ENCODE data around the gene SDCCAG8.
"Not testable (repeated sequence)": the region's sequence is repeated elsewhere in the genome, so short reads cannot be mapped to it uniquely, and the experiment has no call there.

SDCCAG8 gene

GRCh38 chr1:243255791-243256512 is at the start of gene SDCCAG8:
Gene SDCCAG8 (plus strand): TSS chr1:243256041. CDS start chr1:243256174, 133 bp downstream.
- peak within 1 kb of the TSS; percentile 100 for H3K4me3 Mint-ChIP-seq
- H3K4me1 Mint-ChIP-seq (ENCODE audit: low read depth): peaks cover 30% of the 10 kb centered on the region
- H3K9me3 Mint-ChIP-seq: no peaks in the 10 kb centered on the region
- peaks cover 3% of the 10 kb centered on the region for H3K36me3 Mint-ChIP-seq (ENCODE audit: low read depth)
- H3K27me3 Mint-ChIP-seq (ENCODE audit: low read depth): no peaks in the 10 kb centered on the region
- peak within 1 kb of the TSS; percentile 100 for H3K27ac Mint-ChIP-seq

GRCh38 chr1:243211984-243212383 is 43.9 kb upstream of the SDCCAG8 start:
- H3K4me3 Mint-ChIP-seq; H3K9me3 Mint-ChIP-seq; H3K27ac Mint-ChIP-seq; H3K27me3 Mint-ChIP-seq (ENCODE audit: low read depth); H3K4me1 Mint-ChIP-seq (ENCODE audit: low read depth): not testable (repeated sequence)
- peaks cover 13% of the 10 kb centered on the region for H3K36me3 Mint-ChIP-seq (ENCODE audit: low read depth)

- H3K4me3 Mint-ChIP-seq: no peak overlapping the region
- H3K36me3 Mint-ChIP-seq (ENCODE audit: low read depth): peaks cover 14% of the 10 kb centered on the region
- H3K9me3 Mint-ChIP-seq: no peaks in the 10 kb centered on the region
- H3K27me3 Mint-ChIP-seq (ENCODE audit: low read depth): no peaks in the 10 kb centered on the region
- no peaks in the 10 kb centered on the region for H3K4me1 Mint-ChIP-seq (ENCODE audit: low read depth)
- H3K27ac Mint-ChIP-seq: no peak overlapping the region
Observed at GRCh38 chr1:243213045-243213787, 42.6 kb upstream of the SDCCAG8 start.

GRCh38 chr1:243215276-243215875 is 40.5 kb upstream of the SDCCAG8 start:
- not testable (repeated sequence) for H3K4me3 Mint-ChIP-seq; H3K4me1 Mint-ChIP-seq (ENCODE audit: low read depth); H3K9me3 Mint-ChIP-seq; H3K27ac Mint-ChIP-seq; H3K27me3 Mint-ChIP-seq (ENCODE audit: low read depth)
- peaks cover 25% of the 10 kb centered on the region for H3K36me3 Mint-ChIP-seq (ENCODE audit: low read depth)

- H3K4me1 Mint-ChIP-seq (ENCODE audit: low read depth): no peaks in the 10 kb centered on the region
- H3K27me3 Mint-ChIP-seq (ENCODE audit: low read depth): no peaks in the 10 kb centered on the region
- H3K9me3 Mint-ChIP-seq: no peaks in the 10 kb centered on the region
- no peak overlapping the region for H3K4me3 Mint-ChIP-seq
- no peak overlapping the region for H3K27ac Mint-ChIP-seq
- H3K36me3 Mint-ChIP-seq (ENCODE audit: low read depth): peaks cover 35% of the 10 kb centered on the region
Observed at GRCh38 chr1:243216741-243217140, 39.1 kb upstream of the SDCCAG8 start.

- Mint-ChIP-seq H3K27ac (no peak overlapping the region), H3K36me3 (ENCODE audit: low read depth) (peaks cover 38% of the 10 kb centered on the region), H3K4me1 (ENCODE audit: low read depth) (no peaks in the 10 kb centered on the region), H3K4me3 (no peak overlapping the region), H3K27me3 (ENCODE audit: low read depth) (no peaks in the 10 kb centered on the region), H3K9me3 (no peaks in the 10 kb centered on the region)
Observed at GRCh38 chr1:243217349-243217748, 38.5 kb upstream of the SDCCAG8 start.

GRCh38 chr1:243218059-243218458 is 37.8 kb upstream of the SDCCAG8 start:
- H3K36me3 Mint-ChIP-seq (ENCODE audit: low read depth): peaks cover 43% of the 10 kb centered on the region

GRCh38 chr1:243227622-243228021 is 28.2 kb upstream of the SDCCAG8 start:
- H3K36me3 Mint-ChIP-seq (ENCODE audit: low read depth): peaks cover 45% of the 10 kb centered on the region
- H3K4me3 Mint-ChIP-seq: no peak overlapping the region
- H3K4me1 Mint-ChIP-seq (ENCODE audit: low read depth): peaks cover 4% of the 10 kb centered on the region
- no peak overlapping the region for H3K27ac Mint-ChIP-seq
- H3K27me3 Mint-ChIP-seq (ENCODE audit: low read depth): no peaks in the 10 kb centered on the region
- peaks cover 37% of the 10 kb centered on the region for H3K9me3 Mint-ChIP-seq

More at GRCh38 chr1:243218059-243218458, 37.8 kb upstream of the SDCCAG8 start:
- Mint-ChIP-seq H3K4me3 (no peak overlapping the region), H3K9me3 (no peaks in the 10 kb centered on the region), H3K27me3 (ENCODE audit: low read depth) (no peaks in the 10 kb centered on the region), H3K4me1 (ENCODE audit: low read depth) (no peaks in the 10 kb centered on the region), H3K27ac (no peak overlapping the region)

GRCh38 chr1:243229526-243229925 is 26.3 kb upstream of the SDCCAG8 start:
- H3K4me3 Mint-ChIP-seq: no peak overlapping the region
- peaks cover 4% of the 10 kb centered on the region for H3K4me1 Mint-ChIP-seq (ENCODE audit: low read depth)
- no peaks in the 10 kb centered on the region for H3K27me3 Mint-ChIP-seq (ENCODE audit: low read depth)
- H3K27ac Mint-ChIP-seq: no peak overlapping the region
- peaks cover 43% of the 10 kb centered on the region for H3K9me3 Mint-ChIP-seq
- H3K36me3 Mint-ChIP-seq (ENCODE audit: low read depth): peaks cover 41% of the 10 kb centered on the region

GRCh38 chr1:243230914-243231313 is 24.9 kb upstream of the SDCCAG8 start:
- H3K9me3 Mint-ChIP-seq: peaks cover 50% of the 10 kb centered on the region
- H3K27ac Mint-ChIP-seq: no peak overlapping the region
- H3K36me3 Mint-ChIP-seq (ENCODE audit: low read depth): peaks cover 45% of the 10 kb centered on the region
- no peak overlapping the region for H3K4me3 Mint-ChIP-seq
- H3K4me1 Mint-ChIP-seq (ENCODE audit: low read depth): peaks cover 6% of the 10 kb centered on the region
- H3K27me3 Mint-ChIP-seq (ENCODE audit: low read depth): no peaks in the 10 kb centered on the region

GRCh38 chr1:243233908-243234307 is 21.9 kb upstream of the SDCCAG8 start:
- Mint-ChIP-seq H3K9me3 (peaks cover 51% of the 10 kb centered on the region), H3K4me1 (ENCODE audit: low read depth) (peaks cover 6% of the 10 kb centered on the region), H3K27ac (no peak overlapping the region), H3K4me3 (no peak overlapping the region), H3K36me3 (ENCODE audit: low read depth) (peaks cover 52% of the 10 kb centered on the region), H3K27me3 (ENCODE audit: low read depth) (no peaks in the 10 kb centered on the region)

- Mint-ChIP-seq H3K4me1 (ENCODE audit: low read depth) (peaks cover 2% of the 10 kb centered on the region), H3K9me3 (peaks cover 46% of the 10 kb centered on the region), H3K4me3 (no peak overlapping the region), H3K27ac (no peak overlapping the region), H3K27me3 (ENCODE audit: low read depth) (no peaks in the 10 kb centered on the region), H3K36me3 (ENCODE audit: low read depth) (peaks cover 49% of the 10 kb centered on the region)
Observed at GRCh38 chr1:243234978-243235647, 20.7 kb upstream of the SDCCAG8 start.

- no peaks in the 10 kb centered on the region for H3K27me3 Mint-ChIP-seq (ENCODE audit: low read depth)
- peaks cover 31% of the 10 kb centered on the region for H3K9me3 Mint-ChIP-seq
- H3K27ac Mint-ChIP-seq: no peak overlapping the region
- H3K4me3 Mint-ChIP-seq: no peak overlapping the region
- peaks cover 39% of the 10 kb centered on the region for H3K36me3 Mint-ChIP-seq (ENCODE audit: low read depth)
- peaks cover 2% of the 10 kb centered on the region for H3K4me1 Mint-ChIP-seq (ENCODE audit: low read depth)
Observed at GRCh38 chr1:243236604-243237252, 19.1 kb upstream of the SDCCAG8 start.

GRCh38 chr1:243244432-243244841 is 11.4 kb upstream of the SDCCAG8 start:
- H3K4me1 Mint-ChIP-seq (ENCODE audit: low read depth): peaks cover 6% of the 10 kb centered on the region
- no peaks in the 10 kb centered on the region for H3K27me3 Mint-ChIP-seq (ENCODE audit: low read depth)
- H3K4me3 Mint-ChIP-seq: no peak overlapping the region
- no peak overlapping the region for H3K27ac Mint-ChIP-seq
- H3K36me3 Mint-ChIP-seq (ENCODE audit: low read depth): peaks cover 15% of the 10 kb centered on the region
- peaks cover 2% of the 10 kb centered on the region for H3K9me3 Mint-ChIP-seq
